T-helper 1 cell treated with Interleukin-12 subunit alpha and Interleukin-12 subunit beta and Interleukin-4 antibody, amounts not matched to agents 30 μg/mL and 1 μg/mL, for 36 hours (primary cell): ENCODE results near the gene LGALS7.

Experiments
- H3K27ac Mint-ChIP-seq: one replicate; pipeline ENCODE4 v1.8.0; 2021; ENCODE audit warnings: mild to moderate bottlenecking, mixed read lengths
- H3K27me3 Mint-ChIP-seq: one replicate; pipeline ENCODE4 v1.8.0; 2021; ENCODE audit warnings: low read depth, mixed read lengths
- H3K36me3 Mint-ChIP-seq: one replicate; pipeline ENCODE4 v1.8.0; 2021; ENCODE audit warnings: low read depth, mixed read lengths
- H3K4me1 Mint-ChIP-seq: one replicate; pipeline ENCODE4 v1.8.0; 2021; ENCODE audit warnings: low read depth, mixed read lengths
- H3K4me3 Mint-ChIP-seq: one replicate; pipeline ENCODE4 v1.8.0; 2021; ENCODE audit warnings: mild to moderate bottlenecking, moderate library complexity, mixed read lengths
- H3K9me3 Mint-ChIP-seq: one replicate; pipeline ENCODE4 v1.8.0; 2021; ENCODE audit warnings: mixed read lengths

Gene LGALS7

GRCh38 chr19:38723606-38723965, 49.7 kb downstream of the LGALS7 start:
- Mint-ChIP-seq H3K27me3 (no peaks in the 10 kb centered on the region), H3K9me3 (no peaks in the 10 kb centered on the region), H3K4me1 (no peaks in the 10 kb centered on the region), H3K27ac (no peak overlapping the region), H3K36me3 (peaks cover 15% of the 10 kb centered on the region), H3K4me3 (no peak overlapping the region)

GRCh38 chr19:38722947-38723605, 50.2 kb downstream of the LGALS7 start:
- no peaks in the 10 kb centered on the region for H3K4me1 Mint-ChIP-seq
- H3K4me3 Mint-ChIP-seq = no peak overlapping the region
- H3K27me3 Mint-ChIP-seq = no peaks in the 10 kb centered on the region
- H3K36me3 Mint-ChIP-seq = peaks cover 15% of the 10 kb centered on the region
- no peaks in the 10 kb centered on the region for H3K9me3 Mint-ChIP-seq
- H3K27ac Mint-ChIP-seq = no peak overlapping the region

GRCh38 chr19:38721979-38722773, 51.1 kb downstream of the LGALS7 start:
- Mint-ChIP-seq H3K27me3 (no peaks in the 10 kb centered on the region), H3K4me3 (no peak overlapping the region), H3K9me3 (no peaks in the 10 kb centered on the region), H3K27ac (no peak overlapping the region), H3K4me1 (no peaks in the 10 kb centered on the region), H3K36me3 (peaks cover 21% of the 10 kb centered on the region)

GRCh38 chr19:38721496-38721895, 51.8 kb downstream of the LGALS7 start:
- Mint-ChIP-seq H3K36me3 (peaks cover 18% of the 10 kb centered on the region), H3K4me3 (no peak overlapping the region), H3K27me3 (no peaks in the 10 kb centered on the region), H3K27ac (no peak overlapping the region), H3K9me3 (no peaks in the 10 kb centered on the region), H3K4me1 (peaks cover 2% of the 10 kb centered on the region)
